Esophagus muscularis mucosa (tissue), 4 donors: ENCODE data around the gene CD6. TPM values are rescaled to one million over a fixed set of nuclear protein-coding genes. Genes with fewer than 3 reads are reported as not detected.

Experiments
- DNase-seq: peaks from one replicate; pipeline ENCODE4 v3.0.0-alpha.2; 2017; ENCODE audit errors: extremely low spot score
- H3K27ac ChIP-seq, 4 donors: fragments of 200-600 bp; sonication (generic); replicated peaks in 1 of 4; 1 replicate in 3 of 4; 2 replicates in 1 of 4; pipeline ENCODE4 v1.5.1; 2016 to 2019; ENCODE audit warnings: mild to moderate bottlenecking in 1 of 4
- H3K27me3 ChIP-seq, 4 donors: fragments of 200-600 bp; sonication (generic); one replicate each; pipeline versions ENCODE4 v1.5.1 to v1.6.0; 2016 to 2019
- H3K36me3 ChIP-seq, 4 donors: fragments of 200-600 bp; sonication (generic); one replicate each; pipeline ENCODE4 v1.5.1; 2016 to 2019
- H3K4me1 ChIP-seq, 4 donors: fragments of 200-600 bp; sonication (generic); one replicate each; pipeline ENCODE4 v1.5.1; 2016 to 2019
- H3K4me3 ChIP-seq, 4 donors: fragments of 200-600 bp; sonication (generic); 1 replicate in 2 of 4; 2 replicates in 2 of 4; pipeline ENCODE4 v1.5.1; 2016 to 2019; ENCODE audit warnings: mild to moderate bottlenecking in 4 of 4, moderate library complexity in 1 of 4
- H3K9me3 ChIP-seq, 4 donors: fragments of 200-600 bp; sonication (generic); 1 replicate in 3 of 4; 2 replicates in 1 of 4; pipeline ENCODE4 v1.5.1; 2016 to 2019
- EP300 ChIP-seq: sonication (generic); formaldehyde crosslinking; IDR thresholded peaks from one replicate; pipeline ENCODE4 v1.6.1; 2017; ENCODE audit warnings: antibody characterized with exemption
- POLR2A ChIP-seq: fragments of 450-650 bp; IDR thresholded peaks from one replicate; pipeline ENCODE4 v1.6.1; 2017; ENCODE audit warnings: antibody characterized with exemption, moderate library complexity, mild to moderate bottlenecking, low read depth
- POLR2AphosphoS5 ChIP-seq, 2 donors: sonication (generic); formaldehyde crosslinking; IDR thresholded peaks; one replicate each; pipeline ENCODE4 v1.6.1; 2017; ENCODE audit warnings: antibody characterized with exemption in 2 of 2
- WGBS: methylation state at CpG from one replicate; pipeline ENCODE4 v1.1.5; 2018; 5-methylcytosine and 5-hydroxymethylcytosine counted together
- intact Hi-C: fragments of 100-400 bp; cut with DNase I; formaldehyde crosslinking; loops from one replicate; pipeline ENCODE4 v1.15.1; 2023
- total RNA-seq, 4 donors: library from RNA; depleted of rRNA; stranded (reverse); fragments of >200 nt; gene quantifications; one replicate each; pipeline versions ENCODE4 v1.1.0 to v1.2.1, GENCODE V29; 2016
- TF ChIP-seq, protein P1 (sequence below), 3 experiments: fragments of 200-600 bp in 2 of 3; fragments of 450-650 bp in 1 of 3; sonication (generic) in 2 of 3; IDR thresholded peaks; one replicate each; pipeline ENCODE4 v1.5.1; 2017 to 2019; ENCODE audit warnings: antibody characterized with exemption in 3 of 3, mild to moderate bottlenecking in 2 of 3, moderate library complexity in 1 of 3

The CD6 gene
- total RNA-seq, 4 donors from 2014 or later, result 0.32 to 2.2 (median 1.3) TPM; not detected in 1

DNA sequence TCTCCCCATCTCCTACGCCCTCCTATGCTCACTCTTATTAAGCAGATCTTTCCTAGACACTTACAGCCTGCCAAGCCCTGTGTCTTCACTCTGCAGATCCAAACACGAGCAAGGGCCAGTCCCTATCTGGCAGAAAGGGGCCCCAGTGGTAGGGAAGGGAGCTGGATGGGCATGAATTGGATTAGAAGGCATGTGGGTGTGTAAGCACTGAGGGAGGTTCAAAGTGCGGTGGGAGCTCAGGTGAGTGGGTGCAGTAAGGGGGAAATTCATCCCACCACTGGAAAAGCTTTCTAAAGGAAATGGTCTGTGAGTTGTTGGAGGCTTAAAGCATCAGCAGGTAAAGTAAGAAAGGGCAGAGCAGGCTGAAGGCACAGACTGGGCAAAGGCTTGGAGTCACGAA, 41.7 kb upstream of the CD6 start:
- Histone ChIP-seq H3K9me3 (no peaks in the 10 kb centered on the region), H3K27ac (no peak overlapping the region), H3K36me3 (peaks cover 0 to 5% (median 3%) of the 10 kb centered on the region in 4 donors), H3K27me3 (peaks cover 0 to 23% (median 3%) of the 10 kb centered on the region in 4 donors), H3K4me1 (peaks cover 8 to 9% (median 9%) of the 10 kb centered on the region in 4 donors), H3K4me3 (no peak overlapping the region)
- DNase-seq, result no peak
- intact Hi-C loops, result no loop called here
- WGBS, result 87% methylated on average over 4 of the region's 4 CpGs
- TF ChIP-seq, protein P1, sequence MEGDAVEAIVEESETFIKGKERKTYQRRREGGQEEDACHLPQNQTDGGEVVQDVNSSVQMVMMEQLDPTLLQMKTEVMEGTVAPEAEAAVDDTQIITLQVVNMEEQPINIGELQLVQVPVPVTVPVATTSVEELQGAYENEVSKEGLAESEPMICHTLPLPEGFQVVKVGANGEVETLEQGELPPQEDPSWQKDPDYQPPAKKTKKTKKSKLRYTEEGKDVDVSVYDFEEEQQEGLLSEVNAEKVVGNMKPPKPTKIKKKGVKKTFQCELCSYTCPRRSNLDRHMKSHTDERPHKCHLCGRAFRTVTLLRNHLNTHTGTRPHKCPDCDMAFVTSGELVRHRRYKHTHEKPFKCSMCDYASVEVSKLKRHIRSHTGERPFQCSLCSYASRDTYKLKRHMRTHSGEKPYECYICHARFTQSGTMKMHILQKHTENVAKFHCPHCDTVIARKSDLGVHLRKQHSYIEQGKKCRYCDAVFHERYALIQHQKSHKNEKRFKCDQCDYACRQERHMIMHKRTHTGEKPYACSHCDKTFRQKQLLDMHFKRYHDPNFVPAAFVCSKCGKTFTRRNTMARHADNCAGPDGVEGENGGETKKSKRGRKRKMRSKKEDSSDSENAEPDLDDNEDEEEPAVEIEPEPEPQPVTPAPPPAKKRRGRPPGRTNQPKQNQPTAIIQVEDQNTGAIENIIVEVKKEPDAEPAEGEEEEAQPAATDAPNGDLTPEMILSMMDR (IDR thresholded peaks at IDR 0.05), result no peak
- TF ChIP-seq EP300 (no peak), POLR2AphosphoS5 (IDR thresholded peaks at IDR 0.05) (no peak), POLR2A (no peak)

DNA sequence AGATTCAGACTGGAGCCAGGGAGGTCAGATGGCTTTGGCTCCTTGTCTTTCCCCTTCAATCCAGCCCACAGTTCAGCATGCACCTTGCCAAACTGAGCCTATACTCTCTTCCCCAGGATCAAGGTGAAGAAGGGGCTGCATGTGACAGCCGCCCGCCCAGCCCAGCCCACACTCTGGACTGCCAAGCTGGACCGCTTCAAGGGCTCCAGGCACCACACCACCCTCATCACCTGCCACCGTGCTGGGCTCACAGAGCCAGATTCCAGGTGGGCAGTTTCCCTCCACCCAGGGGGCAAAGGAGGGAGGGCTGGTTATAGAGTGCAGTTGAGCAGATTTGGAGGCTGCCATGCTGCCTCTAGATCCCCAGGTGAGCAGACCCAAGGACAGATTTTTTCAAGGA, 41.1 kb upstream of the CD6 start:
- TF ChIP-seq POLR2A, result no peak
- no peak for TF ChIP-seq EP300
- TF ChIP-seq, protein P1 (IDR thresholded peaks at IDR 0.05), result no peak
- H3K27ac ChIP-seq, result no peak overlapping the region
- H3K9me3 ChIP-seq, result no peaks in the 10 kb centered on the region
- peaks cover 0 to 17% (median 0%) of the 10 kb centered on the region in 4 donors for H3K27me3 ChIP-seq
- peaks cover 1 to 3% (median 3%) of the 10 kb centered on the region in 4 donors for H3K4me1 ChIP-seq
- 93% methylated on average over 4 of the region's 4 CpGs for WGBS
- intact Hi-C loops, result no loop called here
- H3K36me3 ChIP-seq, result peaks cover 0 to 5% (median 3%) of the 10 kb centered on the region in 4 donors
- DNase-seq, result no peak
- no peak overlapping the region for H3K4me3 ChIP-seq

DNA sequence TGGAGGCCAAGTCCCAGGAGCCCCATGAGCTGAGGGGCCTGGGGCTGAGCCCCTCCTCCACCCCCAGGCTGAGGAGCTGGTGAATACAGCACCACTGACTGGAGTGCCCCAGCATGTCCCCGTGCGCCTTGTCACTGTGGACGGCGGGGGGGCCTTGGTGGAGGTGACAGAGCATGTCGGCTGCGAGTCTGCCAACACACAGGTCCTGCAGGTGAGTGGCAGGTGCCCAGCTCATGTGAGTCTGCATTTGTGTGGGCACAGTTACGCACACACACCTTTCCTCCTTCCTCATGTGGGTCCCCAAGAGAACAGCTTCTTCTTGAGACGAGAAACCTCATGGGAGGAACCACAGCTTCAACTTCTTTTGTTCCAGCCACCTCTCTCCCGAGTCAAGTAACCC, 39.6 kb upstream of the CD6 start:
- 88% methylated on average over 9 of the region's 9 CpGs for WGBS
- peaks cover 0 to 12% (median 9%) of the 10 kb centered on the region in 4 donors for H3K36me3 ChIP-seq
- peaks cover 5 to 11% (median 6%) of the 10 kb centered on the region in 4 donors for H3K4me1 ChIP-seq
- peaks cover 0 to 9% (median 0%) of the 10 kb centered on the region in 4 donors for H3K27me3 ChIP-seq
- H3K27ac ChIP-seq, result no peak overlapping the region
- intact Hi-C loops, result no loop called here
- TF ChIP-seq, protein P1 (IDR thresholded peaks at IDR 0.05), result no peak
- TF ChIP-seq POLR2A, result no peak
- TF ChIP-seq POLR2AphosphoS5 (IDR thresholded peaks at IDR 0.05), result no peak
- TF ChIP-seq EP300, result no peak
- no peaks in the 10 kb centered on the region for H3K9me3 ChIP-seq
- no peak for DNase-seq
- H3K4me3 ChIP-seq, result no peak overlapping the region

GRCh38 chr11:60932605-60933356, 38.7 kb upstream of the CD6 start:
- peaks cover 7 to 13% (median 10%) of the 10 kb centered on the region in 4 donors for H3K4me1 ChIP-seq
- no peaks in the 10 kb centered on the region for H3K9me3 ChIP-seq
- H3K36me3 ChIP-seq, result peaks cover 0 to 14% (median 12%) of the 10 kb centered on the region in 4 donors
- H3K27me3 ChIP-seq, result peaks cover 0 to 5% (median 0%) of the 10 kb centered on the region in 4 donors
- 81% methylated on average over 5 of the region's 5 CpGs for WGBS
- no peak overlapping the region for H3K27ac ChIP-seq
- TF ChIP-seq POLR2A (no peak), POLR2AphosphoS5 (IDR thresholded peaks at IDR 0.05) (no peak), EP300 (no peak)
- TF ChIP-seq, protein P1 (IDR thresholded peaks at IDR 0.05), result no peak
- no peak for DNase-seq
- H3K4me3 ChIP-seq, result no peak overlapping the region
- intact Hi-C loops, result no loop called here
